Skeletal muscle tissue (tissue), 4 donors: ENCODE measurements around the gene ROPN1L. TPM values are rescaled to one million over a fixed set of nuclear protein-coding genes. Genes with fewer than 3 reads are reported as not detected.
"Not testable (repeated sequence)": the region's sequence is repeated elsewhere in the genome, so short reads cannot be mapped to it uniquely, and the experiment has no call there.

Experiments used
- H3K27ac ChIP-seq: one replicate; pipeline ENCODE4 v1.7.0; 2013; ENCODE audit warnings: mild to moderate bottlenecking, low read depth, low read length, inconsistent platforms
- H3K27me3 ChIP-seq, 3 donors: one replicate each; pipeline ENCODE4 v1.7.0; 2013; ENCODE audit warnings: low read length in 3 of 3; ENCODE audit not compliant: control insufficient read depth in 3 of 3, insufficient read depth in 3 of 3
- H3K36me3 ChIP-seq, 3 donors: one replicate each; pipeline ENCODE4 v1.7.0; 2013; ENCODE audit warnings: low read length in 3 of 3; ENCODE audit not compliant: control insufficient read depth in 3 of 3, insufficient read depth in 3 of 3
- H3K4me1 ChIP-seq, 3 donors: one replicate each; pipeline ENCODE4 v1.7.0; 2013; ENCODE audit warnings: low read length in 3 of 3, mild to moderate bottlenecking in 3 of 3; ENCODE audit not compliant: control insufficient read depth in 3 of 3, insufficient read depth in 3 of 3
- H3K4me3 ChIP-seq, 3 donors: one replicate each; pipeline ENCODE4 v1.7.0; 2013; ENCODE audit warnings: low read length in 3 of 3
- H3K9ac ChIP-seq, 3 donors: one replicate each; pipeline ENCODE4 v1.7.0; 2013; ENCODE audit warnings: low read length in 3 of 3, mild to moderate bottlenecking in 3 of 3, moderate library complexity in 2 of 3, low read depth in 1 of 3
- H3K9me3 ChIP-seq, 3 donors: one replicate each; pipeline ENCODE4 v1.7.0; 2013; ENCODE audit warnings: low read length in 3 of 3; ENCODE audit not compliant: control insufficient read depth in 3 of 3
- total RNA-seq: library from RNA; depleted of rRNA; stranded (reverse); fragments of >200 nt; gene quantifications from one replicate; pipeline ENCODE4 v1.2.3, GENCODE V29; 2014
- donor health status: Osteomylitis.

ROPN1L gene
- not detected for total RNA-seq

DNA sequence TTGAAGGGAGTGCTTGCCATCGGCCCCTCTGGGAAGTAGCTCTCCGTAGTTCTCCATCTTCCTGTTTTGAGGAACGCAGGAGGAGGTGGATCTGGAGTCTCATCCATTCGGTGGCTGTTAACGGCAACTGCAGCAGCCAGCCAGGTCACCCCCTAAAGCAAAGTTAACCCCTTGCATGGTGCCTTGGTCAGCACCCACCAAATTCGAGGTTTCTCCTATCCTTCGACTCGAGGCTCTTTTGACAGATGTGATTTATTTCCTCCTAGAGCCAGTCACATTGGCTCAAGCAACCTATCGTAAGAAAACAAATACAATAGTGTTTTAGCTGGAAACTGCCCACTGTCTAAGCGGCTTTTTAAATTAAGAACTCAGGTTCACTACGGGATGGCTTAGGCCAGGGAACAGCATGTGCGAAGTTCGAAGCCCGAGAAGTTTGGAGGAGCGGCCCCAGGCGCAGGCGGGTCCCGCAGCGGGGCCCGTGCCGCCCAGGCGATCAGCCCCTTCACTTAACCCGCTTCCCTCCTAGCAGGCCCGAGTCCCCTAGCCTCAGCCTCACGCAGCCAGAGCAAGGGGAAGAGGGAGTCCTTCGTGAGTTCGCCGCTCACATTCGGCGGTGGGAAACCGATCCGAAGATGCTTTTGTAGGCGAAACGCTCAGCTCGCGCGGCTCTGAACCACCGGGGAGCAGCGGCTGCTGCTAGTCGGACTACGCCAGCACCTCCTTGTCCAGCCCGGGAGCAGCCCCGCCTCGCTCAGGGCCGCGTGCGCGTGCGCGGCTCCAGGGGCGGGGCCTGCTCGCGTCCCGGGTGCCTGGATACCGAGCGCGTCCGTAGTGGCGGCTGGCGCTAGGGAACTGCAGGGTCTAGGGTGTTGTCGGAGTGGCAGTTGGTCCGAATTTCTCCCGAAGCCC is at the start of gene ROPN1L:
TSS of gene ROPN1L (plus strand) at position 797 of the 909 bp plus-strand sequence. CDS start 289 bp downstream, outside the sequence.
- peaks cover 15 to 28% (median 16%) of the 10 kb centered on the region in 3 donors for H3K4me1 ChIP-seq
- no peaks in the 10 kb centered on the region for H3K9me3 ChIP-seq
- peak within 1 kb of the TSS; percentile 86 to 90 (median 89) for H3K4me3 ChIP-seq
- H3K36me3 ChIP-seq = no peaks in the 10 kb centered on the region
- peak within 1 kb of the TSS; percentile 76 for H3K27ac ChIP-seq
- no peaks in the 10 kb centered on the region for H3K27me3 ChIP-seq
- peak within 1 kb of the TSS; percentile 66 to 82 (median 72) for H3K9ac ChIP-seq

DNA sequence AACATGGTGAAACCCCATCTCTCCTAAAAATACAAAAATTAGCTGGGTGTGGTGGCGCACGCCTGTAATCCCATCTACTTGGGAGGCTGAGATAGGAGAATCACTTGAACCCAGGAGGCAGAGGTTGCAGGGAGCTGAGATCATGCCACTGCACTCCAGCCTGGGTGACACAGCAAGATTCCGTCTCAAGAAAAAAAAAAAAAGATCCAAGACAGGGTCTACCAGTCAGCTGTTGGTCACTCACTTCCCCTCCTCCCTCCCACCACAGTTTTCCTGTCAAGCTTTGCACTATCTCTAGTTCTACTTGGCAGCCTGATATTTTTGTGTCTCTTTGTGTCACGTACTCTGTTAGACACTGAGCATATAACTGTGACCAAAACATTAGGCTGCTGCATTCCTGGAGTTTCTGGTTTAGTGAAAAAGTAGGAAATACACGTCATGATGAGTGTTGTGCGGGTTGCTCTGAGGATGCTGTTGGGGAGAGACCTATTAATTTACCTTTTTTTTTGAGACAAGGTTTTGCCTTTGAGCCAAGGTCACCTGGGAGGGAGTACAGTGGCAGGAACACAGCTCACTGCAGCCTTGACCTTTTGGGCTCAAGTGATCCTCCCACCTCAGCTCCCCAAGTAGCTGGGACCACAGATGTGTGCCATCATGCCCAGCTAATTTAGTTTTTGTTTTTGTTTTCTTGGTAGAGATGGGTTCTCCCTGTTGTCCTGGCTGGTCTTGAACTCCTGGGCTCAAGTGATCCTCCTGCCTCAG is 48.9 kb upstream of the ROPN1L start:
- H3K36me3 ChIP-seq = peaks cover 25 to 57% (median 55%) of the 10 kb centered on the region in 3 donors
- H3K4me1 ChIP-seq, H3K4me3 ChIP-seq, H3K9me3 ChIP-seq, H3K9ac ChIP-seq, H3K27ac ChIP-seq, H3K27me3 ChIP-seq: not testable (repeated sequence)

DNA sequence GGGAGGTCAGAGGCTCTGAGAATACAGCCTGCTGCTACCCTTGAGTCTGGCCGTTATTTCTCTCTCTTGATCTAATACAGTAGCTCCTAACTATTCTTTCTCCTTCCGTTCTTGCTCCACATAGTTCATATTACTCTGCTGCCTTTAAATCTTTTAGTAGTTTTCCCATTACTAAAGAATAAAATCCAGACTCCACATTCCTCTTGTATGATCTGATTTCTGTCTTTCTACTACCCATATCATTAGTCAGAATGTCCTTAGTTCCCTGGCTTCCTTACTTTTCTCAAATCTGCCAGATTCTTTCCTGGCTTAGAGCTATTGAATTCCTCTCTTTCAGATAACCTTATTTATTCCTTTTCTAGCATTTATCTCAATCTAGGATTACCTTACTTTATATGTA is 48.2 kb upstream of the ROPN1L start:
- Histone ChIP-seq H3K27ac (no peak overlapping the region), H3K4me1 (no peaks in the 10 kb centered on the region), H3K36me3 (peaks cover 25 to 59% (median 55%) of the 10 kb centered on the region in 3 donors), H3K4me3 (no peak overlapping the region), H3K9ac (no peak overlapping the region), H3K27me3 (no peaks in the 10 kb centered on the region), H3K9me3 (no peaks in the 10 kb centered on the region)

DNA sequence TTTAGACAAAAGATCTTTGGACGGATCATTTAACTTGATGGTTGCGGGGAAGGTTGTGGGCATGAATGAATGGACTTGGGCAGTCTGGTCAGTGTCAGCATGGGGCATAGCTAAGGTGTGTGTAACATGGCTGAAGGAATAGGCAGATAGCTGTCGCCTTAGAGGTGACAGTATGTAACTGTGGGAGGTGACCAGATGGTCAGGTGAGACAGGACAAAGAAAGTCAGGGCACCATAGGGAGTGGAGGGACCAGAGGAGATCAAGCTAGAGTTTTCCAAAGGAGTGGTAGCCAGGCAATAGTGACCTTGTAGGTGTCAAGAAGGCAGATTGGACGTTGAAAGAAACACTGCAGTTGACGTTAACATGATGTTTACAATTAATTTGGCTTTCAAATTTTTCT is 45.1 kb upstream of the ROPN1L start:
- H3K27ac ChIP-seq = no peak overlapping the region

DNA sequence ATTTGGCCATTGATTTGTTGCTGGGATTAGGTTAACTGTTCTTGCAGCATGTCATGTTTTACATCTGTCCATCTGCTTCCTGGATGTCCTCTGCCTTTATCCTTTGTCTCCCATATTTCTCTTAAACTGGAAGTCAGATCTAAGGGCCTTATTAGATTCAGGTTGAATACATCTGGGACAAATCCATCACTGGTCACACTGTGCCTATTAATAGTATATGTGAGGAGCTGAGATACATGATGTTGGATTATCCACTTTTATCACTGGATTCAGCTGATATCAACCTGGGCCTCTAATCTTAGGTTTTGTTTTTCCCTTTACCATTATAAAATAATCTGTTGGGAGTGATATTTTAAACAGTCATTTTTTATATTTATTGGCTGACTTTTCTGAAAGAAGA is 41.8 kb upstream of the ROPN1L start:
- peak overlapping the region; percentile 70 for H3K27ac ChIP-seq
- H3K4me3 ChIP-seq = no peak overlapping the region
- no peaks in the 10 kb centered on the region for H3K9me3 ChIP-seq
- peaks cover 15 to 51% (median 43%) of the 10 kb centered on the region in 3 donors for H3K36me3 ChIP-seq
- peaks cover 14 to 21% (median 19%) of the 10 kb centered on the region in 3 donors for H3K4me1 ChIP-seq
- H3K9ac ChIP-seq = no peak overlapping the region
- H3K27me3 ChIP-seq = no peaks in the 10 kb centered on the region

More for the DNA sequence above, 45.1 kb upstream of the ROPN1L start:
- Histone ChIP-seq H3K9ac (no peak overlapping the region), H3K36me3 (peaks cover 20 to 45% (median 40%) of the 10 kb centered on the region in 3 donors), H3K4me3 (no peak overlapping the region), H3K4me1 (peaks cover 14 to 21% (median 19%) of the 10 kb centered on the region in 3 donors), H3K27me3 (no peaks in the 10 kb centered on the region), H3K9me3 (no peaks in the 10 kb centered on the region)

DNA sequence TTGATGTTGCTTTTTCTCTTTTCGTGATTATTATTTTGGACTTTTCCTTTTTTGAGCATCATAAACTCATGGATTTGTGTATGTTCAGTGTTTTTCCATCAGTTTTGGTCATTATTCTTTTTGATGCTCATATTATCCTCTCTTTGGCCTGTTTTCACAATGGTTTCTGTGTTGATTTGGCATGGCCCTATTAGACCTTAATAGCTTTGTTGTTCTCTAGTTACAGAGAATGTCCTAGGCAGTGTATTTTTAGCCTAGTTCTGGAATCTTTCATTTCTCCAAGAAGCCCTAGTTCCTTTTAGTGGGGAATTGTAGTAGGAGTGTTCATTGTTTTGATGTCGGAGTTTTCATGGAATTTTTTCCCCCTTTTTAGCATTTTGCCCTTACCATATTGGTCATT is 41.3 kb upstream of the ROPN1L start:
- no peaks in the 10 kb centered on the region for H3K9me3 ChIP-seq
- peaks cover 14 to 21% (median 19%) of the 10 kb centered on the region in 3 donors for H3K4me1 ChIP-seq
- H3K27me3 ChIP-seq = no peaks in the 10 kb centered on the region
- no peak overlapping the region for H3K4me3 ChIP-seq
- no peak overlapping the region for H3K9ac ChIP-seq
- H3K36me3 ChIP-seq = peaks cover 14 to 51% (median 42%) of the 10 kb centered on the region in 3 donors
- H3K27ac ChIP-seq = peak overlapping the region; percentile 70

DNA sequence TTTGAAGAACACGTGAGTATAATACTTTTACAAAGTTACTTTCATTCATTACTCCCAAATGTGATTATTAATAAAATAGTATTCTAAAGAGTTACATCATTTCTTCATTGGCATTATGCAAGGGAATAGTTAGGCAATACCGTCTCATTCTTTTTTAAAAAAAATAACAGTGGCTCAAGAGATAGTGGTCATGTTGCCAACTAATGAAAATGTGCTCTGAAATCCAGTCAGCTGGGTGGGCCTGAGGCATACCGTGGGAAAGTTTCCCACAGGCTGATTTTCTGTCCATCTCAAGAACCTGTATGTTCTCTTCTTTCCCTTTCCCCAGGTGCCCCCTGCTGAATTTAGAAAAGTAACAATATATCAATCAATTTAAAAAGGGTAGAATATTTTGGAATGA is 40.8 kb upstream of the ROPN1L start:
- Histone ChIP-seq H3K27me3 (no peaks in the 10 kb centered on the region), H3K9ac (no peak overlapping the region), H3K9me3 (no peaks in the 10 kb centered on the region), H3K4me3 (no peak overlapping the region), H3K4me1 (peaks cover 14 to 21% (median 19%) of the 10 kb centered on the region in 3 donors), H3K36me3 (peaks cover 12 to 50% (median 42%) of the 10 kb centered on the region in 3 donors), H3K27ac (peak overlapping the region; percentile 70)

DNA sequence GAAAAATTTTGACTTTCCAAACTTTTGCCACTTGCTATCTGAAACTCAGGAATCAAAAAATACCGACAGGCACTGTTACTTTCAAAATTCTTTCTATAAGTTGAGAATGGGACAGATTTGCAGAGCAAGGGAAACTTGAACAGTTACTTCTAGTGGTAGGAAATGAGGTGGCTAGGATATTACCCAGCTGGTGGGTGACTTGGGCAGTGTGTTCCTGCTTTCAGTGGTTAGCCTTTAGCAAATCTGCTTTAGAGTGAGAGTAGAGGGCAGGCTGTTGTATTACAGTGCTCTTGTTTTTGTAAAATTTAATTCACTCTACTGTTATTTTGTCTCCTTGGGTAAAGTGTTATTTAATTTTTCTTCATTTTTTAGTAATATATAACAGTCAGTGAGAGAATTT is 40.2 kb upstream of the ROPN1L start:
- no peak overlapping the region for H3K4me3 ChIP-seq
- H3K9ac ChIP-seq = peak overlapping the region in 2 of 3 donors; percentile 8 to 17
- no peaks in the 10 kb centered on the region for H3K9me3 ChIP-seq
- peaks cover 14 to 21% (median 19%) of the 10 kb centered on the region in 3 donors for H3K4me1 ChIP-seq
- H3K27ac ChIP-seq = peak overlapping the region; percentile 70
- H3K27me3 ChIP-seq = no peaks in the 10 kb centered on the region
- peaks cover 16 to 51% (median 44%) of the 10 kb centered on the region in 3 donors for H3K36me3 ChIP-seq

DNA sequence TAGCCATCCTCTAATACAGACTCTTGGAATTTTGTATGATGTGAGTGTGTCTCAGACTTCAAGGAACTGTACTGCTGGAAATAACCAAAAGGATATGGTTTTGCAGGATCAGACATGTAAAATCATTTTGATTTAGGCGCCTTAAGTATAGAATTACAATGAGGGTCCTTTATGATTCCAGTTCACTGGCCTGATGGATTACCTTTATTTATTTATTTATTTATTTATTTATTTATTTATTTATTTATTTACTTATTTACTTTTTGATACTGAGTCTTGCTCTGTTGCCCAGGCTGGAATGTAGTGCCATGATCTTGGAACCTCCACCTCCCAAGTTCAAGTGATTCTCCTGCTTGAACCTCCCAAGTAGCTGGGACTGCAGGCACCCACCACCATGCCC is 37.9 kb upstream of the ROPN1L start:
- Histone ChIP-seq H3K9ac (no peak overlapping the region), H3K27me3 (no peaks in the 10 kb centered on the region), H3K27ac (no peak overlapping the region), H3K36me3 (peaks cover 19 to 54% (median 50%) of the 10 kb centered on the region in 3 donors), H3K9me3 (no peaks in the 10 kb centered on the region), H3K4me1 (peaks cover 14 to 21% (median 19%) of the 10 kb centered on the region in 3 donors), H3K4me3 (no peak overlapping the region)
